Mammary epithelial cell (primary cell): ENCODE data around the gene E2F1.

Experiments used
- EZH2 ChIP-seq: IDR thresholded peaks from 2 replicates; pipeline ENCODE4 v1.6.1; 2012; ENCODE audit warnings: low read length, inconsistent platforms, borderline replicate concordance
- TF ChIP-seq, protein P1 (sequence below), 2 donors: IDR thresholded peaks in 1 of 2; conservative IDR thresholded peaks in 1 of 2; 2 replicates each; pipeline ENCODE4 v1.5.1; 2011 to 2012; ENCODE audit warnings: inconsistent platforms in 2 of 2, low read length in 2 of 2, mild to moderate bottlenecking in 2 of 2, control low read depth in 1 of 2, low read depth in 1 of 2; ENCODE audit not compliant: insufficient read depth in 1 of 2; ENCODE audit errors: extremely low read depth in 1 of 2

DNA sequence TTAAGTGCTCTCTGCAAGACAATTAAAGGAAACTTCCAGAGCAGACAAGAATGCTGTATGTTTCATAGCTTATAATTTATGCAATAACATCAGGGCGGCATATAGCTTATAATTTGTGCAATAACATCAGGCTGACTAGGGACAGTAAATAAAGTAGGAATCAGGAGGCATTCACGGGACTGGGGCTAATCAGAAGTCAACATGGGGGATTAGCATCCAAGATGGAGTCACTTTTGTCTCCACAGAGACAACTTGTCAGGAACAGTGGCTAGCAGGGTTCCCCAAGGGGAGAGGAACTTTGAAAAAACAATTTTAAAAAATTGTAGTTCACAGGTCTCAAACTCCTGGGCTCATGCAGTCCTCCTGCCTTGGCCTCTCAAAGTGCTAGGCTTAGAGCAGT lies 42.3 kb upstream of the E2F1 start:
- TF ChIP-seq, protein P1, sequence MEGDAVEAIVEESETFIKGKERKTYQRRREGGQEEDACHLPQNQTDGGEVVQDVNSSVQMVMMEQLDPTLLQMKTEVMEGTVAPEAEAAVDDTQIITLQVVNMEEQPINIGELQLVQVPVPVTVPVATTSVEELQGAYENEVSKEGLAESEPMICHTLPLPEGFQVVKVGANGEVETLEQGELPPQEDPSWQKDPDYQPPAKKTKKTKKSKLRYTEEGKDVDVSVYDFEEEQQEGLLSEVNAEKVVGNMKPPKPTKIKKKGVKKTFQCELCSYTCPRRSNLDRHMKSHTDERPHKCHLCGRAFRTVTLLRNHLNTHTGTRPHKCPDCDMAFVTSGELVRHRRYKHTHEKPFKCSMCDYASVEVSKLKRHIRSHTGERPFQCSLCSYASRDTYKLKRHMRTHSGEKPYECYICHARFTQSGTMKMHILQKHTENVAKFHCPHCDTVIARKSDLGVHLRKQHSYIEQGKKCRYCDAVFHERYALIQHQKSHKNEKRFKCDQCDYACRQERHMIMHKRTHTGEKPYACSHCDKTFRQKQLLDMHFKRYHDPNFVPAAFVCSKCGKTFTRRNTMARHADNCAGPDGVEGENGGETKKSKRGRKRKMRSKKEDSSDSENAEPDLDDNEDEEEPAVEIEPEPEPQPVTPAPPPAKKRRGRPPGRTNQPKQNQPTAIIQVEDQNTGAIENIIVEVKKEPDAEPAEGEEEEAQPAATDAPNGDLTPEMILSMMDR (conservative IDR thresholded peaks at IDR 0.05 in 1 of 2, IDR thresholded peaks at IDR 0.05 in 1 of 2; ENCODE audit: extremely low read depth in 1 of 2, insufficient read depth in 1 of 2, low read depth in 1 of 2, low read length in 2 of 2), result no peak
- no peak for TF ChIP-seq EZH2
